ENCODE results near the gene MEPE.

The MEPE gene

DNA sequence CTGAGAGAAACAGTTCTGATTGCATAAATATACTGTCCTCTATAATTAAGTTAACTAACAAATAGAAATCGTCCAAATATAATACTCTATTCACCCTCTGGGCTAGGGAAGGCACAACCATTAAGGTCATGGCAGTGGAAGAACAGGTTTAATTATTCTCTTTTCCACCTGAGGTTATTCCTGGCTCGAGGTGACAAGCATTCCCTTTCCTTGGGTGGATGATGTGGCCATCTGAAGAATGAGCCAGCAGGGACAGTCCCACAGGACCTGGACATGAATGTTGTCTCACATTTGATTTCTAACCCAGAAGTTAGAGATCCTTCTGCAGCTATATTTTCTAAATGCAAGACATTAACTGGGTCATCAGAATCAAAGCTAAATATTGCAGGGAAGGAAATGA lies 27.9 kb upstream of the MEPE start:
- Histone ChIP-seq H3F3A (ENCODE audit: insufficient read depth, low read length) (no peaks in the 10 kb centered on the region), H4K20me1 (ENCODE audit: insufficient read depth, low read length) (no peaks in the 10 kb centered on the region), H3K9me2 (ENCODE audit: low read depth, low read length) (no peaks in the 10 kb centered on the region), H3K36me3 (ENCODE audit: insufficient read depth, low read length) (no peaks in the 10 kb centered on the region), H3K4me2 (ENCODE audit: low read length) (no peak overlapping the region), H3K9me3 (ENCODE audit: low read length) (no peaks in the 10 kb centered on the region), H3K4me1 (ENCODE audit: insufficient read depth, low read length, severe bottlenecking) (no peaks in the 10 kb centered on the region), H3K79me2 (ENCODE audit: insufficient read depth, low read length) (no peaks in the 10 kb centered on the region), H3K27ac (ENCODE audit: low read depth, low read length, poor library complexity, severe bottlenecking) (no peak overlapping the region), H2AFZ (ENCODE audit: low read length) (no peak overlapping the region), H3K9ac (ENCODE audit: low read length) (no peak overlapping the region), H3K4me3 (ENCODE audit: low read depth, low read length, poor library complexity, severe bottlenecking) (no peak overlapping the region), H3K27me3 (ENCODE audit: insufficient read depth, low read length) (no peaks in the 10 kb centered on the region)
- TF ChIP-seq EZH2 (IDR thresholded peaks at IDR 0.05; ENCODE audit: borderline replicate concordance, low read length) (no peak), CTCF (IDR thresholded peaks at IDR 0.05; ENCODE audit: low read length) (no peak)

- H3F3A ChIP-seq (ENCODE audit: insufficient read depth, low read length) = no peaks in the 10 kb centered on the region
- H3K4me3 ChIP-seq (ENCODE audit: low read depth, low read length, poor library complexity, severe bottlenecking) = no peak overlapping the region
- TF ChIP-seq CTCF (IDR thresholded peaks at IDR 0.05; ENCODE audit: low read length) (no peak), EZH2 (IDR thresholded peaks at IDR 0.05; ENCODE audit: borderline replicate concordance, low read length) (no peak)
- H3K4me2 ChIP-seq (ENCODE audit: low read length) = no peak overlapping the region
- no peaks in the 10 kb centered on the region for H3K79me2 ChIP-seq (ENCODE audit: insufficient read depth, low read length)
- H3K27me3 ChIP-seq (ENCODE audit: insufficient read depth, low read length) = no peaks in the 10 kb centered on the region
- no peaks in the 10 kb centered on the region for H3K36me3 ChIP-seq (ENCODE audit: insufficient read depth, low read length)
- H3K4me1 ChIP-seq (ENCODE audit: insufficient read depth, low read length, severe bottlenecking) = no peaks in the 10 kb centered on the region
- no peak overlapping the region for H3K27ac ChIP-seq (ENCODE audit: low read depth, low read length, poor library complexity, severe bottlenecking)
- no peaks in the 10 kb centered on the region for H3K9me2 ChIP-seq (ENCODE audit: low read depth, low read length)
- no peaks in the 10 kb centered on the region for H3K9me3 ChIP-seq (ENCODE audit: low read length)
- H4K20me1 ChIP-seq (ENCODE audit: insufficient read depth, low read length) = no peaks in the 10 kb centered on the region
- H2AFZ ChIP-seq (ENCODE audit: low read length) = no peak overlapping the region
- no peak overlapping the region for H3K9ac ChIP-seq (ENCODE audit: low read length)
Measured at GRCh38 chr4:87805971-87806370, 26.8 kb upstream of the MEPE start.

DNA sequence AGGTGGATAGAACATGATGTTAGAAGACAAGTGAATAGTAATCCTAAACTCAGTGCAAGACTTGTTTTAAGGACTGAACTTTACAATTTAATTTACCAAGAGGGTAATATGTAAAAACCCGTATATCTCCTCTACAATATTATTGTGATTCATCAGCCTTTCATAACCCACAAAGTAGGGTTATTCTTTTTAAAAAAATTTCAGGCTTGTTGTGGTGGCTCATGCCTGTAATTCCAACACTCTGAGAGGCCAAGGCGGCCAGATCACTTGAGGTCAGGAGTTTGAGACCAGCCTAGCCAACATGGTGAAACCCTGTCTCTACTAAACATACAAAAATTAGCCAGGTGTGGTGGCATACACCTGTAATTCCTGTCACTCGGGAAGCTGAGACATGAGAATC lies 26.2 kb upstream of the MEPE start:
- Histone ChIP-seq H3K9me2 (ENCODE audit: low read depth, low read length) (no peaks in the 10 kb centered on the region), H2AFZ (ENCODE audit: low read length) (no peak overlapping the region), H3K27me3 (ENCODE audit: insufficient read depth, low read length) (no peaks in the 10 kb centered on the region), H3K9ac (ENCODE audit: low read length) (no peak overlapping the region), H3K27ac (ENCODE audit: low read depth, low read length, poor library complexity, severe bottlenecking) (no peak overlapping the region), H3K36me3 (ENCODE audit: insufficient read depth, low read length) (no peaks in the 10 kb centered on the region), H3K9me3 (ENCODE audit: low read length) (no peaks in the 10 kb centered on the region), H3F3A (ENCODE audit: insufficient read depth, low read length) (no peaks in the 10 kb centered on the region), H3K4me2 (ENCODE audit: low read length) (no peak overlapping the region), H3K79me2 (ENCODE audit: insufficient read depth, low read length) (no peaks in the 10 kb centered on the region), H3K4me3 (ENCODE audit: low read depth, low read length, poor library complexity, severe bottlenecking) (no peak overlapping the region), H3K4me1 (ENCODE audit: insufficient read depth, low read length, severe bottlenecking) (no peaks in the 10 kb centered on the region), H4K20me1 (ENCODE audit: insufficient read depth, low read length) (no peaks in the 10 kb centered on the region)
- TF ChIP-seq CTCF (IDR thresholded peaks at IDR 0.05; ENCODE audit: low read length) = no peak
